GM21786 (cell line): Measurements from ENCODE around the gene C22orf23.

Source experiments
- ATAC-seq: cut with Tn5 transposase; IDR thresholded peaks from one replicate; pipeline ENCODE4 v1.9.1; 2021; ENCODE audit not compliant: unreplicated experiment

C22orf23 gene

GRCh38 chr22:37905534-37906363, 47.7 kb downstream of the C22orf23 start, which contains the start of gene MICALL1:
Gene MICALL1, plus strand, starts transcription at chr22:37906297. Its CDS starts 126 bp downstream, at chr22:37906423.
- peak; percentile 79 for ATAC-seq

GRCh38 chr22:37904572-37905533, 48.5 kb downstream of the C22orf23 start:
- ATAC-seq: no peak

GRCh38 chr22:37898441-37899181, 54.8 kb downstream of the C22orf23 start:
- ATAC-seq: no peak

GRCh38 chr22:37897807-37898206, 55.6 kb downstream of the C22orf23 start:
- no peak for ATAC-seq

GRCh38 chr22:37896939-37897338, 56.5 kb downstream of the C22orf23 start:
- ATAC-seq: no peak

GRCh38 chr22:37896181-37896592, 57.2 kb downstream of the C22orf23 start:
- peak; percentile 80 for ATAC-seq

GRCh38 chr22:37894939-37895670, 58.3 kb downstream of the C22orf23 start:
- no peak for ATAC-seq

GRCh38 chr22:37893583-37893983, 59.8 kb downstream of the C22orf23 start:
- ATAC-seq: no peak
